H1 (cell line): ENCODE measurements around the gene COL11A2. TPM values are rescaled to one million over a fixed set of nuclear protein-coding genes. Genes with fewer than 3 reads are reported as not detected.

ENCODE experiments used
- ASH2L ChIP-seq: fragments of 200-600, 300-600 bp; sonication (generic); IDR thresholded peaks from one replicate; pipeline ENCODE4 v1.7.1; 2017; ENCODE audit warnings: low read length
- CHD1 ChIP-seq: IDR thresholded peaks from 2 replicates; pipeline ENCODE4 v1.6.1; 2012; ENCODE audit warnings: low read depth, low read length, improper control_type of control experiment
- GTF2F1 ChIP-seq: IDR thresholded peaks from 2 replicates; pipeline ENCODE4 v1.6.1; 2012; ENCODE audit warnings: low read depth, low read length, improper control_type of control experiment, borderline replicate concordance
- HDAC6 ChIP-seq: IDR thresholded peaks from one replicate; pipeline ENCODE4 v1.7.1; 2012; ENCODE audit warnings: low read depth, mild to moderate bottlenecking, inconsistent platforms, low read length, moderate library complexity
- JUN ChIP-seq: IDR thresholded peaks from 2 replicates; pipeline ENCODE4 v1.6.1; 2011; ENCODE audit warnings: low read depth, mild to moderate bottlenecking, improper control_type of control experiment, low read length
- KDM1A ChIP-seq: fragments of 200-600, 300-600 bp; sonication (generic); IDR thresholded peaks from 2 replicates; pipeline ENCODE4 v1.7.1; 2016; ENCODE audit warnings: mild to moderate bottlenecking, low read length, borderline replicate concordance
- NANOG ChIP-seq: IDR thresholded peaks from 2 replicates; pipeline ENCODE4 v1.6.1; 2011; ENCODE audit warnings: low read length, low read depth, mild to moderate bottlenecking, inconsistent platforms; ENCODE audit not compliant: insufficient read depth, poor library complexity, severe bottlenecking
- RXRA ChIP-seq: IDR thresholded peaks from 2 replicates; pipeline ENCODE4 v1.6.1; 2011; ENCODE audit warnings: low read depth, mild to moderate bottlenecking, low read length, moderate library complexity; ENCODE audit not compliant: insufficient read depth
- SP4 ChIP-seq: IDR thresholded peaks from 2 replicates; pipeline ENCODE4 v1.6.1; 2012; ENCODE audit warnings: low read length, inconsistent platforms
- TAF7 ChIP-seq: optimal IDR thresholded peaks from 2 replicates; pipeline ENCODE3; 2011; ENCODE audit warnings: low read depth, mild to moderate bottlenecking, inconsistent platforms, low read length, moderate library complexity, borderline replicate concordance
- TCF12 ChIP-seq: IDR thresholded peaks from 2 replicates; pipeline ENCODE4 v1.6.1; 2011; ENCODE audit warnings: low read depth, mild to moderate bottlenecking, low read length
- YY1 ChIP-seq: IDR thresholded peaks from 2 replicates; pipeline ENCODE4 v1.6.1; 2011; ENCODE audit warnings: low read depth, mild to moderate bottlenecking, low read length
- polyA plus RNA-seq, 7 experiments: library from polyadenylated mRNA; depleted of rRNA in 3 of 7; stranded (reverse) in 5 of 7; unstranded in 2 of 7; fragments of >200 nt in 5 of 7; fragments of 200-250 nt in 2 of 7; gene quantifications; 1 replicate in 5 of 7; 2 replicates in 1 of 7; 4 replicates in 1 of 7; pipeline versions ENCODE4 v1.2.1 to v1.2.3, GENCODE V29; 2011 to 2013; ENCODE audit warnings: missing spikeins in 2 of 7, mixed read lengths in 2 of 7
- total RNA-seq: library from RNA; stranded (reverse); fragmentation: NEBNext Ultra II Directional; extraction: Animal tissue kit (Norgen Biotek cat#: 25700); gene quantifications from 2 replicates; pipeline ENCODE4 v1.2.1, GENCODE V29; 2021
- TF ChIP-seq, protein P1 (sequence below): fragments of 300-600 bp; sonication (generic); IDR thresholded peaks from 2 replicates; pipeline ENCODE4 v1.7.1; 2012; ENCODE audit warnings: low read length, moderate library complexity, mild to moderate bottlenecking, inconsistent platforms; ENCODE audit not compliant: insufficient replicate concordance

Gene COL11A2
- total and polyA plus RNA-seq, 2 of the 8 experiments (the other 6 are each of a cell fraction or from before 2014, with no cell fraction given), result 2.8 to 3.8 TPM

DNA sequence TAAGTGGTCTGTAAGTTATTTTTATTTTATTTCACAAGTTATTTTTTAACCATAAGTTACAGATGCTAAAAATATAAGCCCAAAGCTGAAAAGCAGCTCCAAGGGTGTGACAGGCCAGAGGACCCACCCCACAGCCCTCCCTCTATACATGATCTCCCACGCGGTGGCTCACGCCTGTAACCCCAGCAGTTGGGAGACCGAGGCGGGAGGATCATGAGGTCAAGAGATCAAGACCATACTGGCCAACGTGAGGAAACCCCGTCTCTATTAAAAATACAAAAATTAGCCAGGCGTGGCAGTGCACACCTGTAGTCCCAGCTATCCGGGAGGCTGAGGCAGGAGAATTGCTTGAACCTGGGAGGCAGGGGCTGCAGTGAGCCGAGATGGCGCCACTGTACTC is 32.2 kb downstream of the COL11A2 start (continued):
- TF ChIP-seq, protein P1, sequence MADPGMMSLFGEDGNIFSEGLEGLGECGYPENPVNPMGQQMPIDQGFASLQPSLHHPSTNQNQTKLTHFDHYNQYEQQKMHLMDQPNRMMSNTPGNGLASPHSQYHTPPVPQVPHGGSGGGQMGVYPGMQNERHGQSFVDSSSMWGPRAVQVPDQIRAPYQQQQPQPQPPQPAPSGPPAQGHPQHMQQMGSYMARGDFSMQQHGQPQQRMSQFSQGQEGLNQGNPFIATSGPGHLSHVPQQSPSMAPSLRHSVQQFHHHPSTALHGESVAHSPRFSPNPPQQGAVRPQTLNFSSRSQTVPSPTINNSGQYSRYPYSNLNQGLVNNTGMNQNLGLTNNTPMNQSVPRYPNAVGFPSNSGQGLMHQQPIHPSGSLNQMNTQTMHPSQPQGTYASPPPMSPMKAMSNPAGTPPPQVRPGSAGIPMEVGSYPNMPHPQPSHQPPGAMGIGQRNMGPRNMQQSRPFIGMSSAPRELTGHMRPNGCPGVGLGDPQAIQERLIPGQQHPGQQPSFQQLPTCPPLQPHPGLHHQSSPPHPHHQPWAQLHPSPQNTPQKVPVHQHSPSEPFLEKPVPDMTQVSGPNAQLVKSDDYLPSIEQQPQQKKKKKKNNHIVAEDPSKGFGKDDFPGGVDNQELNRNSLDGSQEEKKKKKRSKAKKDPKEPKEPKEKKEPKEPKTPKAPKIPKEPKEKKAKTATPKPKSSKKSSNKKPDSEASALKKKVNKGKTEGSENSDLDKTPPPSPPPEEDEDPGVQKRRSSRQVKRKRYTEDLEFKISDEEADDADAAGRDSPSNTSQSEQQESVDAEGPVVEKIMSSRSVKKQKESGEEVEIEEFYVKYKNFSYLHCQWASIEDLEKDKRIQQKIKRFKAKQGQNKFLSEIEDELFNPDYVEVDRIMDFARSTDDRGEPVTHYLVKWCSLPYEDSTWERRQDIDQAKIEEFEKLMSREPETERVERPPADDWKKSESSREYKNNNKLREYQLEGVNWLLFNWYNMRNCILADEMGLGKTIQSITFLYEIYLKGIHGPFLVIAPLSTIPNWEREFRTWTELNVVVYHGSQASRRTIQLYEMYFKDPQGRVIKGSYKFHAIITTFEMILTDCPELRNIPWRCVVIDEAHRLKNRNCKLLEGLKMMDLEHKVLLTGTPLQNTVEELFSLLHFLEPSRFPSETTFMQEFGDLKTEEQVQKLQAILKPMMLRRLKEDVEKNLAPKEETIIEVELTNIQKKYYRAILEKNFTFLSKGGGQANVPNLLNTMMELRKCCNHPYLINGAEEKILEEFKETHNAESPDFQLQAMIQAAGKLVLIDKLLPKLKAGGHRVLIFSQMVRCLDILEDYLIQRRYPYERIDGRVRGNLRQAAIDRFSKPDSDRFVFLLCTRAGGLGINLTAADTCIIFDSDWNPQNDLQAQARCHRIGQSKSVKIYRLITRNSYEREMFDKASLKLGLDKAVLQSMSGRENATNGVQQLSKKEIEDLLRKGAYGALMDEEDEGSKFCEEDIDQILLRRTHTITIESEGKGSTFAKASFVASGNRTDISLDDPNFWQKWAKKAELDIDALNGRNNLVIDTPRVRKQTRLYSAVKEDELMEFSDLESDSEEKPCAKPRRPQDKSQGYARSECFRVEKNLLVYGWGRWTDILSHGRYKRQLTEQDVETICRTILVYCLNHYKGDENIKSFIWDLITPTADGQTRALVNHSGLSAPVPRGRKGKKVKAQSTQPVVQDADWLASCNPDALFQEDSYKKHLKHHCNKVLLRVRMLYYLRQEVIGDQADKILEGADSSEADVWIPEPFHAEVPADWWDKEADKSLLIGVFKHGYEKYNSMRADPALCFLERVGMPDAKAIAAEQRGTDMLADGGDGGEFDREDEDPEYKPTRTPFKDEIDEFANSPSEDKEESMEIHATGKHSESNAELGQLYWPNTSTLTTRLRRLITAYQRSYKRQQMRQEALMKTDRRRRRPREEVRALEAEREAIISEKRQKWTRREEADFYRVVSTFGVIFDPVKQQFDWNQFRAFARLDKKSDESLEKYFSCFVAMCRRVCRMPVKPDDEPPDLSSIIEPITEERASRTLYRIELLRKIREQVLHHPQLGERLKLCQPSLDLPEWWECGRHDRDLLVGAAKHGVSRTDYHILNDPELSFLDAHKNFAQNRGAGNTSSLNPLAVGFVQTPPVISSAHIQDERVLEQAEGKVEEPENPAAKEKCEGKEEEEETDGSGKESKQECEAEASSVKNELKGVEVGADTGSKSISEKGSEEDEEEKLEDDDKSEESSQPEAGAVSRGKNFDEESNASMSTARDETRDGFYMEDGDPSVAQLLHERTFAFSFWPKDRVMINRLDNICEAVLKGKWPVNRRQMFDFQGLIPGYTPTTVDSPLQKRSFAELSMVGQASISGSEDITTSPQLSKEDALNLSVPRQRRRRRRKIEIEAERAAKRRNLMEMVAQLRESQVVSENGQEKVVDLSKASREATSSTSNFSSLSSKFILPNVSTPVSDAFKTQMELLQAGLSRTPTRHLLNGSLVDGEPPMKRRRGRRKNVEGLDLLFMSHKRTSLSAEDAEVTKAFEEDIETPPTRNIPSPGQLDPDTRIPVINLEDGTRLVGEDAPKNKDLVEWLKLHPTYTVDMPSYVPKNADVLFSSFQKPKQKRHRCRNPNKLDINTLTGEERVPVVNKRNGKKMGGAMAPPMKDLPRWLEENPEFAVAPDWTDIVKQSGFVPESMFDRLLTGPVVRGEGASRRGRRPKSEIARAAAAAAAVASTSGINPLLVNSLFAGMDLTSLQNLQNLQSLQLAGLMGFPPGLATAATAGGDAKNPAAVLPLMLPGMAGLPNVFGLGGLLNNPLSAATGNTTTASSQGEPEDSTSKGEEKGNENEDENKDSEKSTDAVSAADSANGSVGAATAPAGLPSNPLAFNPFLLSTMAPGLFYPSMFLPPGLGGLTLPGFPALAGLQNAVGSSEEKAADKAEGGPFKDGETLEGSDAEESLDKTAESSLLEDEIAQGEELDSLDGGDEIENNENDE, result no peak
- no peak for TF ChIP-seq RXRA
- no peak for TF ChIP-seq SP4
- no peak for TF ChIP-seq ASH2L
- TF ChIP-seq TCF12, result no peak
- no peak for TF ChIP-seq KDM1A
- no peak for TF ChIP-seq JUN
- no peak for TF ChIP-seq HDAC6
- no peak for TF ChIP-seq YY1
- no peak for TF ChIP-seq CHD1
- no peak for TF ChIP-seq TAF7
- TF ChIP-seq GTF2F1, result no peak
- no peak for TF ChIP-seq NANOG
- TF ChIP-seq, all 59 proteins: peak for 0
